Esophagus muscularis mucosa (tissue), 4 donors: ENCODE results near the gene POMT2. TPM values are rescaled to one million over a fixed set of nuclear protein-coding genes. Genes with fewer than 3 reads are reported as not detected.

Experiments
- DNase-seq: peaks from one replicate; pipeline ENCODE4 v3.0.0-alpha.2; 2017; ENCODE audit errors: extremely low spot score
- H3K27ac ChIP-seq, 4 donors: fragments of 200-600 bp; sonication (generic); replicated peaks in 1 of 4; 1 replicate in 3 of 4; 2 replicates in 1 of 4; pipeline ENCODE4 v1.5.1; 2016 to 2019; ENCODE audit warnings: mild to moderate bottlenecking in 1 of 4
- H3K27me3 ChIP-seq, 4 donors: fragments of 200-600 bp; sonication (generic); one replicate each; pipeline versions ENCODE4 v1.5.1 to v1.6.0; 2016 to 2019
- H3K36me3 ChIP-seq, 4 donors: fragments of 200-600 bp; sonication (generic); one replicate each; pipeline ENCODE4 v1.5.1; 2016 to 2019
- H3K4me1 ChIP-seq, 4 donors: fragments of 200-600 bp; sonication (generic); one replicate each; pipeline ENCODE4 v1.5.1; 2016 to 2019
- H3K4me3 ChIP-seq, 4 donors: fragments of 200-600 bp; sonication (generic); 1 replicate in 2 of 4; 2 replicates in 2 of 4; pipeline ENCODE4 v1.5.1; 2016 to 2019; ENCODE audit warnings: mild to moderate bottlenecking in 4 of 4, moderate library complexity in 1 of 4
- H3K9me3 ChIP-seq, 4 donors: fragments of 200-600 bp; sonication (generic); 1 replicate in 3 of 4; 2 replicates in 1 of 4; pipeline ENCODE4 v1.5.1; 2016 to 2019
- EP300 ChIP-seq: sonication (generic); formaldehyde crosslinking; IDR thresholded peaks from one replicate; pipeline ENCODE4 v1.6.1; 2017; ENCODE audit warnings: antibody characterized with exemption
- POLR2A ChIP-seq: fragments of 450-650 bp; IDR thresholded peaks from one replicate; pipeline ENCODE4 v1.6.1; 2017; ENCODE audit warnings: antibody characterized with exemption, moderate library complexity, mild to moderate bottlenecking, low read depth
- POLR2AphosphoS5 ChIP-seq, 2 donors: sonication (generic); formaldehyde crosslinking; IDR thresholded peaks; one replicate each; pipeline ENCODE4 v1.6.1; 2017; ENCODE audit warnings: antibody characterized with exemption in 2 of 2
- WGBS: methylation state at CpG from one replicate; pipeline ENCODE4 v1.1.5; 2018; 5-methylcytosine and 5-hydroxymethylcytosine counted together
- intact Hi-C: fragments of 100-400 bp; cut with DNase I; formaldehyde crosslinking; loops from one replicate; pipeline ENCODE4 v1.15.1; 2023
- total RNA-seq, 4 donors: library from RNA; depleted of rRNA; stranded (reverse); fragments of >200 nt; gene quantifications; one replicate each; pipeline versions ENCODE4 v1.1.0 to v1.2.1, GENCODE V29; 2016
- TF ChIP-seq, protein P1 (sequence below), 3 experiments: fragments of 200-600 bp in 2 of 3; fragments of 450-650 bp in 1 of 3; sonication (generic) in 2 of 3; IDR thresholded peaks; one replicate each; pipeline ENCODE4 v1.5.1; 2017 to 2019; ENCODE audit warnings: antibody characterized with exemption in 3 of 3, mild to moderate bottlenecking in 2 of 3, moderate library complexity in 1 of 3

Gene POMT2
- total RNA-seq, 4 donors from 2014 or later: 13.3 to 29.2 (median 14.5) TPM

- no peak for TF ChIP-seq POLR2AphosphoS5 (IDR thresholded peaks at IDR 0.05)
- TF ChIP-seq, protein P1, sequence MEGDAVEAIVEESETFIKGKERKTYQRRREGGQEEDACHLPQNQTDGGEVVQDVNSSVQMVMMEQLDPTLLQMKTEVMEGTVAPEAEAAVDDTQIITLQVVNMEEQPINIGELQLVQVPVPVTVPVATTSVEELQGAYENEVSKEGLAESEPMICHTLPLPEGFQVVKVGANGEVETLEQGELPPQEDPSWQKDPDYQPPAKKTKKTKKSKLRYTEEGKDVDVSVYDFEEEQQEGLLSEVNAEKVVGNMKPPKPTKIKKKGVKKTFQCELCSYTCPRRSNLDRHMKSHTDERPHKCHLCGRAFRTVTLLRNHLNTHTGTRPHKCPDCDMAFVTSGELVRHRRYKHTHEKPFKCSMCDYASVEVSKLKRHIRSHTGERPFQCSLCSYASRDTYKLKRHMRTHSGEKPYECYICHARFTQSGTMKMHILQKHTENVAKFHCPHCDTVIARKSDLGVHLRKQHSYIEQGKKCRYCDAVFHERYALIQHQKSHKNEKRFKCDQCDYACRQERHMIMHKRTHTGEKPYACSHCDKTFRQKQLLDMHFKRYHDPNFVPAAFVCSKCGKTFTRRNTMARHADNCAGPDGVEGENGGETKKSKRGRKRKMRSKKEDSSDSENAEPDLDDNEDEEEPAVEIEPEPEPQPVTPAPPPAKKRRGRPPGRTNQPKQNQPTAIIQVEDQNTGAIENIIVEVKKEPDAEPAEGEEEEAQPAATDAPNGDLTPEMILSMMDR (IDR thresholded peaks at IDR 0.05): no peak
- TF ChIP-seq EP300: no peak
- TF ChIP-seq POLR2A: no peak
- WGBS: 90% methylated on average over 11 of the region's 12 CpGs
- peaks cover 0 to 18% (median 0%) of the 10 kb centered on the region in 4 donors for H3K27me3 ChIP-seq
- peaks cover 47 to 61% (median 58%) of the 10 kb centered on the region in 4 donors for H3K36me3 ChIP-seq
- no peak overlapping the region for H3K4me3 ChIP-seq
- no peaks in the 10 kb centered on the region for H3K4me1 ChIP-seq
- DNase-seq: no peak
- H3K27ac ChIP-seq: no peak overlapping the region
- intact Hi-C loops: no loop called here
- peaks cover 0 to 6% (median 0%) of the 10 kb centered on the region in 4 donors for H3K9me3 ChIP-seq
Measured at GRCh38 chr14:77276959-77277358, 43.7 kb downstream of the POMT2 start.

DNA sequence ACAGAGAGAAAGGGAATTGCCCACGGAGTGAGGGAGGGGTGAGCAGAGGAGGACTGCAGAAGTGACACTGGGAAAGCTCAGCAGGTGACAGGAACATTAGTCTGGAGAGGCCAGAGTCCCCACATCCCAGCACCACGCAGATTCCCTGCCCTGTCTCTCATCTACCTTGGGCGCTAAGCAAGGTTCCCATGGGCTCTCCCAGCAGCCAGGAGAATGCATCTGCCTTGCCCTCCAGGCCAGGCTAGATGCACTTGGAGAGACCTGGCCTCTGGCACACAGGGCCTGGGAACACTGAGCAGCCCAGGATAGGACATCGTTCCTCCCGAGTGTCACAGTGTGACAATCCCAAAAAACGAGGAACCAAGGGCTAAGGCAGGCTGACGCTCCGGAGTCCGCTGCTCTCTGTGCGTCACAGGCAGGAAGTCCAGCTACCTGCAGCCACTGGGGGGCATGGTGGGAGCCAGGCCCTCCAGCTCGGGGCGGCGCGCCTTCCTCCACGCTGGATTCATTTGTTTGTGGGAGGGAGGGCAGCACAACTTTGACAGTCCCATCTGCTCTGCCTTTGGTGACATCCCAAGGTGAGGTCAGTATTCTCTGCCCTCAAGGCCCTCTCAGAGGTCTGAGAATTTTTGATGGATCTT is 44.3 kb downstream of the POMT2 start:
- intact Hi-C loops: no loop called here
- WGBS: 85% methylated on average over 8 of the region's 15 CpGs
- TF ChIP-seq POLR2A: no peak
- TF ChIP-seq POLR2AphosphoS5 (IDR thresholded peaks at IDR 0.05): no peak
- TF ChIP-seq EP300: no peak
- TF ChIP-seq, protein P1 (IDR thresholded peaks at IDR 0.05): no peak
- Histone ChIP-seq H3K4me3 (no peak overlapping the region), H3K9me3 (peaks cover 0 to 6% (median 0%) of the 10 kb centered on the region in 4 donors), H3K27me3 (peaks cover 0 to 23% (median 0%) of the 10 kb centered on the region in 4 donors), H3K36me3 (peaks cover 47 to 55% (median 53%) of the 10 kb centered on the region in 4 donors), H3K27ac (no peak overlapping the region), H3K4me1 (no peaks in the 10 kb centered on the region)
- no peak for DNase-seq

GRCh38 chr14:77275601-77276017 is 45.1 kb downstream of the POMT2 start:
- 54% methylated on average over 8 of the region's 8 CpGs for WGBS
- DNase-seq: no peak
- H3K27me3 ChIP-seq: peaks cover 0 to 31% (median 6%) of the 10 kb centered on the region in 4 donors

DNA sequence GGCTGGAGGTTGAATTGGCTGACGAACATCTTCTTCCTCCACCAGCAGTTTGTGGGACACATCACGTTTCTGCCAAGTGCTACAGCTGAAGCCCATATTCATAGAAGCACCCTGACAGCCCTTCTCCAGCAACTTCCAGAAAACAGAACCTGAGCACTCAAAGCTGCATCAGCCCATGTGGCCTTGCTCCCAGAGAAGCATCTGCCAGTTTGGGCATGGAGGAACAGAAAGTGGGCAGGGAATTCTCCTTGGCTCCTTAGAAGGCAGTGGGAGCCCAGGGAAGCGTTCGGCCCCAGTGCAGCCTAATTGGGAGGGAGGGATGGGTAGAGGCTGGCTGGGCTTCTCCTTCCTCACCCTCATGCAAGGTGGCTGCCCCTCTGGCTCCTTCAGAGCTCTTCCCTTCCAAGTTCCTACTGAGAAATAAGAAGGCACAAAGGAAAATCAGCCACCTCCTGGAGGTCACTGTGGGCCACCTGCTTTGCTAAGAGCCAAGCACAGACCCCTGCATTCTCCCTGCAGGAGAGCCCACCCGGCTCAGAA is 45.6 kb downstream of the POMT2 start:
- 51% methylated on average over 5 of the region's 5 CpGs for WGBS
- intact Hi-C loops: no loop called here
- Histone ChIP-seq H3K9me3 (peaks cover 0 to 6% (median 0%) of the 10 kb centered on the region in 4 donors), H3K27ac (no peak overlapping the region), H3K4me1 (peaks cover 0 to 13% (median 9%) of the 10 kb centered on the region in 4 donors), H3K27me3 (peaks cover 0 to 36% (median 9%) of the 10 kb centered on the region in 4 donors), H3K4me3 (no peak overlapping the region), H3K36me3 (peaks cover 38 to 45% (median 41%) of the 10 kb centered on the region in 4 donors)
- DNase-seq: no peak
- TF ChIP-seq, protein P1 (IDR thresholded peaks at IDR 0.05): no peak
- TF ChIP-seq EP300: no peak
- TF ChIP-seq POLR2A: no peak
- TF ChIP-seq POLR2AphosphoS5 (IDR thresholded peaks at IDR 0.05): no peak

More at GRCh38 chr14:77275601-77276017, 45.1 kb downstream of the POMT2 start:
- Histone ChIP-seq H3K36me3 (peaks cover 41 to 50% (median 46%) of the 10 kb centered on the region in 4 donors), H3K9me3 (peaks cover 0 to 6% (median 0%) of the 10 kb centered on the region in 4 donors), H3K4me3 (no peak overlapping the region), H3K27ac (no peak overlapping the region), H3K4me1 (peaks cover 0 to 8% (median 7%) of the 10 kb centered on the region in 4 donors)
- intact Hi-C loops: no loop called here
- TF ChIP-seq, protein P1 (IDR thresholded peaks at IDR 0.05): no peak
- no peak for TF ChIP-seq EP300
- no peak for TF ChIP-seq POLR2AphosphoS5 (IDR thresholded peaks at IDR 0.05)
